ENCODE results near the gene FLYWCH2. TPM values are rescaled to one million over a fixed set of nuclear protein-coding genes. Genes with fewer than 3 reads are reported as not detected.

The FLYWCH2 gene
- total RNA-seq, 1 experiment from 2014 or later = 16.5 TPM

GRCh38 chr16:2904922-2905240, 21.9 kb downstream of the FLYWCH2 start:
- Histone ChIP-seq H3K4me2 (ENCODE audit: insufficient read depth, insufficient read length, low read length) (peak overlapping the region; percentile 94), H2AFZ (ENCODE audit: low read length) (no peak overlapping the region), H3K4ac (ENCODE audit: low read depth, low read length) (no peak overlapping the region; the same call in 1 of the 2 replicates), H3K23me2 (ENCODE audit: insufficient read length, low read depth, low read length, poor library complexity, severe bottlenecking) (peaks cover 7% of the 10 kb centered on the region), H4K91ac (ENCODE audit: insufficient read length, low read depth, low read length) (no peak overlapping the region), H2BK5ac (ENCODE audit: insufficient read length, low read length) (no peak overlapping the region), H3K79me1 (ENCODE audit: insufficient read depth, low read depth, low read length, poor library complexity, severe bottlenecking) (no peaks in the 10 kb centered on the region), H3K79me2 (ENCODE audit: insufficient read depth, low read length) (no peaks in the 10 kb centered on the region), H4K20me1 (ENCODE audit: control insufficient read depth, insufficient read depth, insufficient read length) (no peaks in the 10 kb centered on the region), H4K5ac (ENCODE audit: insufficient read length, low read depth, low read length) (no peak overlapping the region), H3K4me1 (ENCODE audit: insufficient read depth, low read length) (no peaks in the 10 kb centered on the region), H3K56ac (ENCODE audit: insufficient read length, low read depth, low read length) (no peak overlapping the region), H3K9ac (ENCODE audit: extremely low read depth, insufficient read length, low read length) (peak overlapping the region; percentile 90), H3K27me3 (ENCODE audit: insufficient read depth, low read length) (no peaks in the 10 kb centered on the region), H2BK12ac (ENCODE audit: insufficient read length, low read depth, low read length) (no peak overlapping the region), H3K9me3 (ENCODE audit: control insufficient read depth, low read depth, low read length) (no peaks in the 10 kb centered on the region), H3T11ph (ENCODE audit: low read length) (no peak overlapping the region), H3K23ac (ENCODE audit: insufficient read length, low read depth, low read length) (no peak overlapping the region), H2BK120ac (ENCODE audit: low read depth, low read length, poor library complexity, severe bottlenecking) (no peak overlapping the region), H3K27ac (ENCODE audit: insufficient read length, low read depth, low read length) (no peak overlapping the region), H2BK20ac (ENCODE audit: low read depth, low read length, poor library complexity, severe bottlenecking) (no peak overlapping the region), H4K8ac (replicated peaks; ENCODE audit: insufficient read length, low read depth, low read length) (no peak overlapping the region), H2BK15ac (ENCODE audit: low read depth, low read length) (no peak overlapping the region), H3K14ac (ENCODE audit: insufficient read depth, low read length) (peak overlapping the region; percentile 84), H2AK5ac (ENCODE audit: insufficient read length, low read length) (no peak overlapping the region), H3K18ac (ENCODE audit: insufficient read length, low read depth, low read length) (peak overlapping the region; percentile 86)
- Mint-ChIP-seq H3K4me1 (peaks cover 10 to 13% of the 10 kb centered on the region in 2 experiments), H3K36me3 (ENCODE audit: insufficient read depth in 1 of 3, low read depth in 3 of 3) (peaks cover 0 to 2% (median 0%) of the 10 kb centered on the region in 3 experiments; a peak in 1 of 7 replicates), H3K9me3 (peaks cover 9 to 14% of the 10 kb centered on the region in 2 experiments), H3K27ac (peak overlapping the region; percentile 82 to 96 (median 95); a peak in 5 of 7 replicates), H3K4me3 (peak overlapping the region; percentile 89 to 91), H3K27me3 (ENCODE audit: low read depth) (peaks cover 6% of the 10 kb centered on the region)
- WGBS (ENCODE audit: extremely low coverage, insufficient read length, low lambda C conversion rate) = no CpG with 5 or more reads among the region's 32 CpGs
- no peak for DNase-seq
- no peak for TF ChIP-seq CTCF (conservative IDR thresholded peaks at IDR 0.05)

Data from H9 (cell line).